Muscle of back (tissue), 11 donors: ENCODE measurements around the gene ECHS1. TPM values are rescaled to one million over a fixed set of nuclear protein-coding genes. Genes with fewer than 3 reads are reported as not detected.
A peak's percentile ranks its signal among the peaks of the same experiment; 100 is the strongest.
"Not testable (repeated sequence)": the region's sequence is repeated elsewhere in the genome, so short reads cannot be mapped to it uniquely, and the experiment has no call there.

Experiments
- DNase-seq, 3 donors: peaks; one replicate each; pipeline versions ENCODE4 v3.0.0 to v3.0.0-alpha.2; 2013
- polyA plus RNA-seq, 10 donors: library from polyadenylated mRNA; unstranded; fragments of 120-200 nt; gene quantifications; one replicate each; pipeline ENCODE4 v1.2.1, GENCODE V29; 2013; ENCODE audit not compliant: insufficient read length in 10 of 10

ECHS1 gene
- polyA plus RNA-seq, 10 donors = 96.4 to 132 (median 123) TPM

- DNase-seq = no peak
Measured at GRCh38 chr10:133326745-133327650, 46.2 kb downstream of the ECHS1 start.

GRCh38 chr10:133326223-133326551, 47.0 kb downstream of the ECHS1 start:
- no peak for DNase-seq

GRCh38 chr10:133325440-133326222, 47.5 kb downstream of the ECHS1 start:
- peak in 1 of 3 donors; percentile 36 for DNase-seq

DNA sequence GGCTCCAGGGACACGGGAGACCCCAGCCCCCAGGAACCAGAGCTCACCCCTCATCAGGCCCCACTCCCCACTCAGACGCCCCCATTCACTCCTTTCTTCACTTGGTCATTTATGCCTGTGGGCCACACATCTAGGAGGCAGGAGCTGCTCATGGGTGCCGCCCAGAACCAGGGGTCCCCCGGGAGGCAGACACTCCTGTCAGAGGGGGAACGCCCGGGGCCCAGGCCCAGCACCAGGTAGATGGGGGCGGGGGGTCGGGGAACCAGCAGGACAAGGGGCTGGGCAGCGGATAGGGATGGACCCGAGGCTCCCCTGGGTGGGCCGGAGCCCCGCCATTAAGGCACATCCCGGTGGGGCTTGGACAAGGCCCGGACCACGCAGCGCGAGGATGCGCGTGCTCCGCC, 48.3 kb downstream of the ECHS1 start:
- no peak for DNase-seq

GRCh38 chr10:133324198-133324792, 48.9 kb downstream of the ECHS1 start:
- no peak for DNase-seq

DNA sequence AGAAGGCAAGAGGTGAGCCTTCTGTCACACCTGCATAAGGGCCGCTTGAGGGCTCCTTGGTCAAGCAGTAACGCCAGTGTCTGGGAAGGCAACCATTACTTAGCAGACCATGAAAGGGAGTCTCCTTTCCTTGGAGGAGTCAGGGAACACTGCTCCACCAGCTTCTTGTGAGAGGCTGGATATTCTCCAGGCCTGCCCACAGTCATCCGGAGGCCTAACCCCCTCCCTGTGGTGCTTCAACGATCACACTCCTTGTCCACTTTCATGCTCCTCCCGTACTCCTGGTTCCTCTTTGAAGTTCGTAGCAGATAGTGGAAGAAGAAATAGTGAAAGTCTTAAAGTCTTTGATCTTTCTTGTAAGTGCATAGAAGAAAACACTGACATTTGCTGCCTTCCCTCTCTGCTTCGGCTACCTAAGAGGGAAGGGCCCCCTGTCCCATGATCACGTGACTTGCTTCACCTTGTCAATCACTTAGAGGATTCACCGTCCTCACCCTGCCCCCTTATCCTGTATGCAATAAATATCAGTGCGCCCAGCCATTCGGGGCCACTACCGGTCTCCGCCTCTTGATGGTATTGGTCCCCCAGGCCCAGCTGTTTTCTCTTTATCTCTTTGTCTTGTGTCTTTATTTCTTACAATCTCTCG, 51.0 kb downstream of the ECHS1 start:
- DNase-seq = not testable (repeated sequence)

DNA sequence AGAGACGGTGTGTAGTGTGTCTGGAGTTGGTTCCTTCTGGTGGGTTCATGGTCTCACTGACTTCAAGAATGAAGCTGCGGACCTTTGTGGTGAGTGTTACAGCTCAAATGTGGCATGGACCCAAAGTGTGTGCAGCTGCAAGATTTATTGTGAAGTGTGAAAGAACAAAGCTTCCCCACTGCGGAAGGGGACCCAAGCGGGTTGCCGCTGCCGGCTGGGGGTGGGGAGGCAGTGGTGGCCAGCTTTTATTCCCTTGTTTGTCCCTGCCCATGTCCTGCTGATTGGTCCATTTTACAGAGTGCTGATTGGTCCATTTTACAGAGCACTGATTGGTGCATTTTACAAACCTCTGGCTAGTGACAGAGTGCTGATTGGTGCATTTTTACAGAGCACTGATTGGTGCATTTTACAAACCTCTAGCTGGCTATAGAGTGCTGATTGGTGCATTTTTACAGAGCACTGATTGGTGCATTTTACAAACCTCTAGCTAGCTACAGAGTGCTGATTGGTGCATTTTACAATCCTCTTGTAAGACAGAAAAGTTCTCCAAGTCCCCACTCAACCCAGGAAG, 52.2 kb downstream of the ECHS1 start:
- DNase-seq = not testable (repeated sequence)

DNA sequence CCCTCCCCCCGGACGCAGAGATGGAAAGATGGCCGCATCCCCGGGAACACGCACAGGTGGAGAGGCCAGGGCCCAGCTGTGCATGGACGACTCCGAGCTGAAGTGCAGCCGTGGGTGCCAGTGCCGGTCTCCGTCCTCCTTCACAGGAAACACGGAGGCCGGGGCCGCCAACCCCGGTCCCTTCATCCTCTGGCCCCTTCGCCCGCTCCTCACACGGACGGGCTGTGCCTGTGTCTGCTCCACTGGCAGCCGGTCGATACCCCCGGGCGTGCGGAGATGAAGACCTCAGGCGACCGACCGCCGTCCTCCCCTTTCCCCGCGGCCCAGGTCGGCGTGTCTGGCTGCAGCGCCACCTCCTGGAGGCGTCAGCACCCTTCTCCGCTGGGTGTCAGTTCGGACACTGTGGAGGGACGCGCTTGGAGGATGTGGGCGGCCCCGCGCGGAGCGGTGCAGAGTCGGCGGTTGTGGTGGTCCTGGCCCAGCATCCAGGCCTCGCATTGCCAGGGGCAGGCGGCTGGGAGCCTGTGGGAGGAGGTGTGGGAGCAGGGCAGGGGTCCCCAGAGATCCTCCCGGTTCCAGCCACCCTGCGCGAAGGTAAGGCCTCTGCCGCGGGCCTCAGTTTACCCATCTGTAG, 54.5 kb downstream of the ECHS1 start:
- DNase-seq = peak in 1 of 3 donors; percentile 72

- DNase-seq = no peak
Measured at GRCh38 chr10:133316732-133317131, 56.4 kb downstream of the ECHS1 start.

GRCh38 chr10:133316266-133316665, 56.9 kb downstream of the ECHS1 start:
- DNase-seq = no peak

GRCh38 chr10:133315847-133316246, 57.3 kb downstream of the ECHS1 start:
- no peak for DNase-seq

- DNase-seq = no peak
Measured at GRCh38 chr10:133314911-133315310, 58.2 kb downstream of the ECHS1 start.

- no peak for DNase-seq
Measured at GRCh38 chr10:133313192-133313591, 60.0 kb downstream of the ECHS1 start.

- DNase-seq = no peak
Measured at GRCh38 chr10:133312769-133313145, 60.4 kb downstream of the ECHS1 start.

Other genes with a start within 250 kb of the ECHS1 start
- 1 to 10 TPM; 1.4 to 7.5 (median 4.1) TPM for gene KNDC1, start 213.1 kb downstream of the ECHS1 start, polyA plus RNA-seq
- gene UTF1, start 143.1 kb downstream of the ECHS1 start, polyA plus RNA-seq = under 1 TPM in 2 of 10 donors, not detected in 8; 0.11 to 0.18 TPM
- gene VENTX, start 135.5 kb downstream of the ECHS1 start, polyA plus RNA-seq = under 1 TPM; 0.09 to 0.24 (median 0.18) TPM
- gene ADAM8, start 96.5 kb downstream of the ECHS1 start, polyA plus RNA-seq = 1 to 10 TPM in 9 of 10 donors, under 1 TPM in 1; 0.70 to 3.3 (median 1.6) TPM
- 10 to 100 TPM; 33.9 to 43.6 (median 40.1) TPM for gene TUBGCP2, start 64.5 kb downstream of the ECHS1 start, polyA plus RNA-seq
- gene ZNF511, start 64.4 kb downstream of the ECHS1 start, polyA plus RNA-seq = 10 to 100 TPM; 29.0 to 40.0 (median 33.4) TPM
- under 1 TPM in 1 of 10 donors, not detected in 9; 0.30 TPM for gene CALY, start 36.5 kb downstream of the ECHS1 start, polyA plus RNA-seq
- under 1 TPM in 4 of 10 donors, not detected in 6; 0.27 to 0.39 (median 0.30) TPM for gene PRAP1, start 26.0 kb downstream of the ECHS1 start, polyA plus RNA-seq
- 1 to 10 TPM; 2.6 to 9.3 (median 4.7) TPM for gene FUOM, start 15.3 kb downstream of the ECHS1 start, polyA plus RNA-seq
- gene PAOX, start 5.9 kb upstream of the ECHS1 start, polyA plus RNA-seq = 1 to 10 TPM; 2.6 to 5.4 (median 3.0) TPM
- gene MTG1, start 20.8 kb upstream of the ECHS1 start, polyA plus RNA-seq = 10 to 100 TPM; 28.2 to 48.8 (median 36.5) TPM
- gene SPRN, start 51.3 kb upstream of the ECHS1 start, polyA plus RNA-seq = 1 to 10 TPM; 2.7 to 3.7 (median 3.1) TPM
- gene SCART1, start 80.6 kb upstream of the ECHS1 start, polyA plus RNA-seq = 1 to 10 TPM in 5 of 10 donors, under 1 TPM in 5; 0.56 to 2.4 (median 0.98) TPM
- gene CYP2E1, start 154.0 kb upstream of the ECHS1 start, polyA plus RNA-seq = 1 to 10 TPM in 3 of 10 donors, under 1 TPM in 7; 0.45 to 1.7 (median 0.95) TPM
- under 1 TPM in 9 of 10 donors, not detected in 1; 0.20 to 0.98 (median 0.28) TPM for gene SYCE1, start 192.2 kb upstream of the ECHS1 start, polyA plus RNA-seq